H1 (cell line): Measurements from ENCODE around the gene UBALD1. TPM values are rescaled to one million over a fixed set of nuclear protein-coding genes. Genes with fewer than 3 reads are reported as not detected.

ENCODE experiments used
- CTCF ChIA-PET: fragments of 300-600 bp; sonication (Branson Sonifier 250); formaldehyde crosslinking; loops from one replicate; lab custom pipeline; 2021; ENCODE audit not compliant: partially characterized antibody; lab: Charles Lee
- POLR2A ChIA-PET: fragments of 300-600 bp; sonication (Branson Sonifier 250); formaldehyde crosslinking; loops from one replicate; lab custom pipeline; 2021; ENCODE audit warnings: inconsistent platforms; ENCODE audit not compliant: partially characterized antibody; lab: Charles Lee
- DNase-seq, 2 experiments: peaks; one replicate each; pipeline versions ENCODE4 v3.0.0 to v3.0.0-alpha.2; 2010 to 2022; ENCODE audit warnings: low spot score in 2 of 2, low read depth in 1 of 2, mixed read lengths in 1 of 2
- FAIRE-seq: peaks from 2 replicates; lab custom pipeline; 2011; peaks lifted over from hg19 to GRCh38; lab: Jason Lieb, UNC
- H2AFZ ChIP-seq: 2 replicates; pipeline ENCODE4 v1.8.1; 2012; ENCODE audit warnings: low read length, inconsistent platforms
- H2AK5ac ChIP-seq: 2 replicates; pipeline ENCODE4 v1.6.1; 2013; ENCODE audit warnings: low read depth, low read length
- H2BK120ac ChIP-seq: replicated peaks from 2 replicates; pipeline ENCODE3; 2013; ENCODE audit warnings: low read depth, low read length, inconsistent platforms
- H2BK12ac ChIP-seq: 2 replicates; pipeline ENCODE4 v1.6.1; 2013; ENCODE audit warnings: low read depth, low read length
- H2BK15ac ChIP-seq: 2 replicates; pipeline ENCODE4 v1.6.1; 2013; ENCODE audit warnings: low read length
- H2BK20ac ChIP-seq: 2 replicates; pipeline ENCODE4 v1.6.1; 2013; ENCODE audit warnings: low read length
- H2BK5ac ChIP-seq: 2 replicates; pipeline ENCODE4 v1.6.1; 2013; ENCODE audit warnings: low read depth, low read length
- H3K14ac ChIP-seq: 2 replicates; pipeline ENCODE4 v1.6.1; 2013; ENCODE audit warnings: inconsistent platforms; ENCODE audit not compliant: insufficient read length
- H3K18ac ChIP-seq: 2 replicates; pipeline ENCODE4 v1.6.1; 2013; ENCODE audit warnings: low read length; ENCODE audit errors: extremely low read depth
- H3K23ac ChIP-seq: 2 replicates; pipeline ENCODE4 v1.6.1; 2013; ENCODE audit warnings: inconsistent platforms; ENCODE audit not compliant: insufficient read length
- H3K23me2 ChIP-seq: 2 replicates; pipeline ENCODE4 v1.6.1; 2013; ENCODE audit warnings: low read depth, low read length
- H3K27ac ChIP-seq: 2 replicates; pipeline ENCODE4 v1.6.1; 2011; ENCODE audit warnings: low read depth, low read length, inconsistent platforms
- H3K27me3 ChIP-seq, 4 experiments: replicated peaks in 1 of 4; 1 replicate in 1 of 4; 2 replicates in 3 of 4; pipeline versions ENCODE4 v1.6.1 to v1.8.1; 2011 to 2013; ENCODE audit warnings: low read length in 3 of 4, mild to moderate bottlenecking in 3 of 4, inconsistent platforms in 2 of 4, mixed read lengths in 2 of 4, moderate library complexity in 1 of 4; ENCODE audit not compliant: control insufficient read depth in 3 of 4, insufficient read depth in 3 of 4; ENCODE audit errors: extremely low read depth in 1 of 4
- H3K36me3 ChIP-seq, 4 experiments: 2 replicates each; pipeline versions ENCODE4 v1.6.1 to v1.8.1; 2011 to 2013; ENCODE audit warnings: mild to moderate bottlenecking in 4 of 4, low read length in 3 of 4, moderate library complexity in 2 of 4, control low read depth in 1 of 4, inconsistent platforms in 1 of 4; ENCODE audit not compliant: insufficient read depth in 4 of 4, control insufficient read depth in 2 of 4
- H3K4ac ChIP-seq: replicated peaks from 2 replicates; pipeline ENCODE3; 2013; ENCODE audit warnings: low read length, low read depth, mixed read lengths, inconsistent platforms; ENCODE audit not compliant: insufficient read length
- H3K4me1 ChIP-seq, 4 experiments: replicated peaks in 1 of 4; 1 replicate in 1 of 4; 2 replicates in 3 of 4; pipeline versions ENCODE4 v1.6.1 to v1.8.1; 2011 to 2013; ENCODE audit warnings: low read length in 3 of 4, inconsistent platforms in 2 of 4, mixed read lengths in 1 of 4; ENCODE audit not compliant: insufficient read depth in 4 of 4, control insufficient read depth in 3 of 4
- H3K4me2 ChIP-seq, 2 experiments: 2 replicates each; pipeline versions ENCODE4 v1.6.1 to v1.8.1; 2011 to 2013; ENCODE audit warnings: low read depth in 2 of 2, low read length in 2 of 2, control low read depth in 1 of 2, inconsistent platforms in 1 of 2, mild to moderate bottlenecking in 1 of 2; ENCODE audit not compliant: insufficient read depth in 1 of 2
- H3K4me3 ChIP-seq, 4 experiments: fragments of 200-600, 300-600 bp in 1 of 4; sonication (generic), shearing (Covaris generic), sonication (Bioruptor Twin) in 1 of 4; 2 replicates each; pipeline versions ENCODE4 v1.5.1 to v1.8.1; 2011 to 2016; ENCODE audit warnings: low read length in 4 of 4, low read depth in 3 of 4, control low read depth in 2 of 4, inconsistent platforms in 2 of 4, mild to moderate bottlenecking in 2 of 4, mixed read lengths in 1 of 4, moderate library complexity in 1 of 4; ENCODE audit not compliant: insufficient read depth in 2 of 4; ENCODE audit errors: extremely low read depth in 1 of 4
- H3K56ac ChIP-seq: replicated peaks from 2 replicates; pipeline ENCODE3; 2013; ENCODE audit warnings: low read depth, mild to moderate bottlenecking, mixed read lengths, low read length, inconsistent platforms; ENCODE audit not compliant: insufficient read length
- H3K79me1 ChIP-seq: 2 replicates; pipeline ENCODE4 v1.6.1; 2013; ENCODE audit warnings: low read depth, low read length, control low read depth
- H3K79me2 ChIP-seq, 2 experiments: 2 replicates each; pipeline versions ENCODE4 v1.6.1 to v1.8.1; 2012 to 2013; ENCODE audit warnings: low read length in 2 of 2, mild to moderate bottlenecking in 2 of 2, inconsistent platforms in 1 of 2; ENCODE audit not compliant: insufficient read depth in 2 of 2, control insufficient read depth in 1 of 2
- H3K9ac ChIP-seq, 4 experiments: replicated peaks in 1 of 4; 1 replicate in 1 of 4; 2 replicates in 3 of 4; pipeline versions ENCODE4 v1.6.1 to v1.8.1; 2011 to 2013; ENCODE audit warnings: low read depth in 3 of 4, low read length in 3 of 4, control low read depth in 2 of 4, mild to moderate bottlenecking in 2 of 4, moderate library complexity in 2 of 4, inconsistent platforms in 1 of 4; ENCODE audit errors: extremely low read depth in 1 of 4
- H3K9me3 ChIP-seq, 2 experiments: 2 replicates each; pipeline versions ENCODE4 v1.6.1 to v1.8.1; 2012 to 2013; ENCODE audit warnings: mild to moderate bottlenecking in 2 of 2, moderate library complexity in 2 of 2, control low read depth in 1 of 2, inconsistent platforms in 1 of 2, low read depth in 1 of 2, low read length in 1 of 2, mixed read lengths in 1 of 2; ENCODE audit not compliant: insufficient read depth in 2 of 2
- H4K20me1 ChIP-seq, 2 experiments: replicated peaks in 1 of 2; 2 replicates each; pipeline versions ENCODE3 to v1.8.1; 2011 to 2013; ENCODE audit warnings: inconsistent platforms in 2 of 2, low read length in 2 of 2, mild to moderate bottlenecking in 1 of 2; ENCODE audit not compliant: insufficient read depth in 2 of 2, control insufficient read depth in 1 of 2
- H4K5ac ChIP-seq: 2 replicates; pipeline ENCODE4 v1.6.1; 2013; ENCODE audit warnings: low read length, low read depth, mixed read lengths, inconsistent platforms; ENCODE audit not compliant: insufficient read length
- H4K8ac ChIP-seq: 2 replicates; pipeline ENCODE4 v1.8.0; 2013; ENCODE audit warnings: mild to moderate bottlenecking, moderate library complexity, low read length, inconsistent platforms; ENCODE audit not compliant: insufficient read depth; ENCODE audit errors: extremely low read depth
- H4K91ac ChIP-seq: replicated peaks from 2 replicates; pipeline ENCODE3; 2013; ENCODE audit warnings: low read length, mixed read lengths, inconsistent platforms; ENCODE audit not compliant: insufficient read length
- ASH2L ChIP-seq: fragments of 200-600, 300-600 bp; sonication (generic); IDR thresholded peaks from one replicate; pipeline ENCODE4 v1.7.1; 2017; ENCODE audit warnings: low read length
- ATF3 ChIP-seq: IDR thresholded peaks from 2 replicates; pipeline ENCODE4 v1.6.1; 2011; ENCODE audit warnings: low read depth, mild to moderate bottlenecking, low read length; ENCODE audit not compliant: insufficient read depth
- CHD1 ChIP-seq: IDR thresholded peaks from 2 replicates; pipeline ENCODE4 v1.6.1; 2012; ENCODE audit warnings: low read depth, low read length, improper control_type of control experiment
- KDM1A ChIP-seq: fragments of 200-600, 300-600 bp; sonication (generic); IDR thresholded peaks from 2 replicates; pipeline ENCODE4 v1.7.1; 2016; ENCODE audit warnings: mild to moderate bottlenecking, low read length, borderline replicate concordance
- KDM4A ChIP-seq: IDR thresholded peaks from one replicate; pipeline ENCODE4 v1.7.1; 2012; ENCODE audit warnings: low read depth, mild to moderate bottlenecking, moderate library complexity, low read length, inconsistent platforms; ENCODE audit not compliant: severe bottlenecking
- MAFK ChIP-seq: IDR thresholded peaks from 2 replicates; pipeline ENCODE4 v1.6.1; 2012; ENCODE audit warnings: low read depth, mild to moderate bottlenecking, improper control_type of control experiment, low read length
- RAD21 ChIP-seq, 2 experiments: IDR thresholded peaks in 1 of 2; conservative IDR thresholded peaks in 1 of 2; 2 replicates each; pipeline ENCODE4 v1.6.1; 2011; ENCODE audit warnings: low read depth in 2 of 2, low read length in 2 of 2, improper control_type of control experiment in 1 of 2, inconsistent platforms in 1 of 2, mild to moderate bottlenecking in 1 of 2, moderate library complexity in 1 of 2
- RFX5 ChIP-seq: IDR thresholded peaks from 2 replicates; pipeline ENCODE4 v1.6.1; 2011; ENCODE audit warnings: low read depth, low read length, improper control_type of control experiment, borderline replicate concordance
- SIRT6 ChIP-seq: IDR thresholded peaks from one replicate; pipeline ENCODE4 v1.7.1; 2012; ENCODE audit warnings: low read length, inconsistent platforms
- SP2 ChIP-seq: IDR thresholded peaks from 2 replicates; pipeline ENCODE4 v1.6.1; 2012; ENCODE audit warnings: mild to moderate bottlenecking, low read length, inconsistent platforms
- TBP ChIP-seq: IDR thresholded peaks from 2 replicates; pipeline ENCODE4 v1.6.1; 2011; ENCODE audit warnings: low read depth, low read length, improper control_type of control experiment
- USF2 ChIP-seq: IDR thresholded peaks from 2 replicates; pipeline ENCODE4 v1.6.1; 2011; ENCODE audit warnings: low read length, improper control_type of control experiment
- WGBS, 2 experiments: shearing (Covaris generic) in 1 of 2; methylation state at CpG; one replicate each; pipeline versions ENCODE4 v1.1.6 to v1.1.7; 2013 to 2015; ENCODE audit warnings: low lambda C conversion rate in 2 of 2, mixed read lengths in 2 of 2, inconsistent platforms in 1 of 2, low coverage in 1 of 2, missing lambda C conversion rate in 1 of 2; ENCODE audit not compliant: insufficient replicate concordance in 2 of 2, insufficient coverage in 1 of 2, insufficient read length in 1 of 2; ENCODE audit errors: extremely low coverage in 1 of 2, missing lambda C conversion rate in 1 of 2; 5-methylcytosine and 5-hydroxymethylcytosine counted together
- polyA plus RNA-seq, 7 experiments: library from polyadenylated mRNA; depleted of rRNA in 3 of 7; stranded (reverse) in 5 of 7; unstranded in 2 of 7; fragments of >200 nt in 5 of 7; fragments of 200-250 nt in 2 of 7; gene quantifications; 1 replicate in 5 of 7; 2 replicates in 1 of 7; 4 replicates in 1 of 7; pipeline versions ENCODE4 v1.2.1 to v1.2.3, GENCODE V29; 2011 to 2013; ENCODE audit warnings: missing spikeins in 2 of 7, mixed read lengths in 2 of 7
- total RNA-seq: library from RNA; stranded (reverse); fragmentation: NEBNext Ultra II Directional; extraction: Animal tissue kit (Norgen Biotek cat#: 25700); gene quantifications from 2 replicates; pipeline ENCODE4 v1.2.1, GENCODE V29; 2021

UBALD1 gene
- total and polyA plus RNA-seq, 2 of the 8 experiments (the other 6 are each of a cell fraction or from before 2014, with no cell fraction given) = 28.6 to 62.0 TPM

- H3K4me1 ChIP-seq = no peaks in the 10 kb centered on the region; a peak in 1 of 7 replicates
- POLR2A ChIA-PET = interaction anchor here (0.9 to 2.4 kb wide), 8 partner anchors 13 to 78 kb away, joined by 3 to 9 read pairs (median 4); no protein-coding TSS in a partner anchor
- no peak for FAIRE-seq
- H2BK5ac ChIP-seq = no peak overlapping the region
- H3K56ac ChIP-seq = no peak overlapping the region
- H2BK120ac ChIP-seq = no peak overlapping the region
- no peaks in the 10 kb centered on the region for H3K79me1 ChIP-seq
- H3K79me2 ChIP-seq = no peaks in the 10 kb centered on the region
- 0 out of 2 replicates have a peak overlapping the region, but pooled peaks have one; percentile 48 for H2BK15ac ChIP-seq
- H2BK12ac ChIP-seq = 0 out of 2 replicates have a peak overlapping the region, but pooled peaks have one; percentile 62
- no peak overlapping the region for H3K4me3 ChIP-seq
- no peak overlapping the region for H2AK5ac ChIP-seq
- H3K36me3 ChIP-seq = no peaks in the 10 kb centered on the region
- no peak overlapping the region for H4K5ac ChIP-seq
- no peak overlapping the region for H3K4ac ChIP-seq
- H3K9ac ChIP-seq = no peak overlapping the region
- no peak overlapping the region for H3K18ac ChIP-seq
- WGBS, 2 experiments = 94% methylated on average over 7 of the region's 7 CpGs; no CpG with 5 or more reads in 1 of the 2 experiments
- no peak for DNase-seq
- H3K23ac ChIP-seq = no peak overlapping the region
- peaks cover 0 to 2% of the 10 kb centered on the region in 2 experiments for H4K20me1 ChIP-seq
- CTCF ChIA-PET = interaction anchor here (0.6 to 8.9 kb wide), 36 partner anchors 9 to 212 kb away, joined by 3 to 157 read pairs (median 6); partner anchors contain the start of genes C16orf96, CDIP1 and MGRN1
- no peak overlapping the region for H2AFZ ChIP-seq
- no peak overlapping the region for H4K8ac ChIP-seq
- no peaks in the 10 kb centered on the region for H3K23me2 ChIP-seq
- H4K91ac ChIP-seq = no peak overlapping the region
- H2BK20ac ChIP-seq = no peak overlapping the region
- no peak overlapping the region for H3K4me2 ChIP-seq
- H3K27me3 ChIP-seq = no peaks in the 10 kb centered on the region; a peak in 1 of 7 replicates
- no peak overlapping the region for H3K27ac ChIP-seq
- H3K14ac ChIP-seq = no peak overlapping the region
- peaks cover 8% of the 10 kb centered on the region in 2 experiments; a peak in 3 of 4 replicates for H3K9me3 ChIP-seq
- TF ChIP-seq RFX5 (no peak), MAFK (no peak), ATF3 (no peak), SP2 (no peak), ASH2L (no peak), TBP (no peak), USF2 (no peak), CHD1 (no peak), KDM4A (no peak), RAD21 (IDR thresholded peaks at IDR 0.05 in 1 of 2, conservative IDR thresholded peaks at IDR 0.05 in 1 of 2; ENCODE audit: low read depth in 2 of 2, low read length in 2 of 2) (no peak), KDM1A (no peak), SIRT6 (no peak)
Observed at GRCh38 chr16:4586291-4586690, 28.4 kb downstream of the UBALD1 start.
